Hematopoietic multipotent progenitor cell treated with erythropoietin and hydrocortisone succinate and interleukin-3 and kit ligand, for 4 days (in vitro differentiated cells): ENCODE results near the gene SIM1.

Source experiments
- DNase-seq: peaks from one replicate; pipeline ENCODE4 v3.0.0-alpha.2; 2015

SIM1 gene

DNA sequence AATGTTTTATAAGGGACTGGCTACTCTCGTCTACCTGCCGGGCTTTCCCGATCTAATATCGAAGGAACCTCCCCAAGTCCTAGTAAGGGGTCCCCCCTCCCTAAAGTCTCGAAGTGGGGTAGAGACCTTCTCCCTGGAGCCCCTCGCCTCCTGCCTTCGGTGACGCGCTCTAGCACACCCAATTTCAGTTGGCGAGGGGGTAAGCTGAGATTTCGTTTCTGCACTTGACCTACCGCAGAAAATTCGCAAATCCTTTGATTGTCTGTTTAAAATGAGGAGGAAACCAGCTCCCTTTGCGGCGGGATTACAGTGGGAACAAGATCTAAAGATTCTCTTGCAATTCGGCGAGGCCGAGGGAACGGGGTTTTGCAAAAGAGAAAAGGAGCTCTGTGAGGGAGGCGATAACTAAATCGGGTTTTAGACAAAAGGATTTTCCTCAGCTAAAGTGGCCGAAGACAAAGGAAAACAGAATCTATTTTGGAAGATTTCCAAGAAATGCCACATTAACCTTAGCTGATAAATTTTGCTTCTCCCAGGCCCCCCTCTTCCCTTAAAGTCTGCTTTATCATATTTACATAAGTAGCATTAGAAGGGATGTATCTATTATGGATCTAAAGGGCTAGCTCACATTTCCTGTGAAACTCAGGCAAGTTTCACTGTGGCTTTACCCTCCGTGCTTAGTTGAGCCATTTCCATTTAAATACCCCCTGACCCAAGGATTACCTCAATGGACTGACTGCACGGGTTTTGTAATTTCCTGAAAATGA, 8.4 kb downstream of the SIM1 start:
- no peak for DNase-seq

GRCh38 chr6:100455230-100456124, 9.2 kb downstream of the SIM1 start:
- no peak for DNase-seq

- no peak for DNase-seq
Observed at GRCh38 chr6:100454551-100455229, 10.0 kb downstream of the SIM1 start.

DNA sequence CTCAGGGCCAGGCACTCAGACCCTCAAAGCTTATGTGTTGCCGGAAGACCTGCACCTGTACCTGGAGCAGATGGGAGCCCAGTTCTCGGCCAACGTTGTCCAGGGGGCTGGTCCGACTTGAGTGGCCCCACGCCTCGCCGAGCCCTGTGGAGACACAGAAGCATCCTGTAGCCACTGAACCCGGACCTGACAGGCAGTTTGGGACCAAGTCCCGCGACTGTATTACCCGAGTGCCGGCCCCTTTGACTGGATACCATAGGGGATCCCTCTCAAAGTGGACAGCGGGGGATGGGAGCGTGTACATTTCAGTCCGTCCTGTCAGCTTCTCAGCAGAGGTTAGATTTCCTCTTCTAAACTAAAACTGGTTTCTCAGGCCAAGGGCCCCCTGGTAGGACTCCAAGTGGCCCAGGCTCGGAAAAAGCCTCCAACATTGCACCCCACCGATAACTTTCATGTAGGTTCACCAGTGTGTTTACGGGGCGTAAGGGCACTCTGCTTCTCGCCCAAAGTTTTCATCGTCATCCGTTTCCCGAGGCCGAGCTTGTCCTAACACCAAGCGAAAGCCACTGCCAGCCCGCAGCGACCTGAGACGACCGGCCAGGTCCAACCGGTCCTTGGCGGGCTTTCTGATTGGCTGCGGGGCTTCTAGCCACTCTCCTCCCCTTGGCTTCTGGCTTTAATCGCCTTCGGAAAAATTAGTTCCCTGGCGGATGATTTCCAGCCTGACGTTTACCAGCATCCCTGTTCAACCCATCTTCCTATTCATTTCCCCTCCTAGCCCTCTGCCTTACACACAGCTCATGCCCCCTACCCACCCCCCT, 10.8 kb downstream of the SIM1 start:
- DNase-seq: no peak

GRCh38 chr6:100452998-100453397, 11.7 kb downstream of the SIM1 start:
- no peak for DNase-seq

DNA sequence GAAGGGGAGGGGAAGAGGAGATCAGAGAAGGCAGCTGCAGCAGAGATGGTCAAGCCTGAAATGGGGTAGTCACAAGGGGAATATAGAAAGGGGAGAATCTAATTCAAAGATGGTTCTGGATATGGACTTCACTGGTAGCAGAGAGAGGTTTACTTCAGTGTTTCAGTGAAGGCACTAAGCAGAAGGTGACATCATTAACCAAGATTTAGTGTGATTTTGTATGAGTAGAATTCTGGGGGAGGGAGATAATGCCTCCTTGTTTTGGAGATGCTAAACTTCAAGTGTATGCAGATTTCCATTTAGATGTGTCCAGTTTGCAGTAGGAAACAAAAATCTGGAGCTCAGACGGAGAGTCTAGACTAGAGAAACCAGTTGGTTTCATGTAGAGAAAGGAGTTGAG, 13.1 kb downstream of the SIM1 start:
- no peak for DNase-seq

GRCh38 chr6:100449239-100449691, 15.5 kb downstream of the SIM1 start:
- no peak for DNase-seq

GRCh38 chr6:100447900-100448748, 16.6 kb downstream of the SIM1 start:
- no peak for DNase-seq

- DNase-seq: no peak
Observed at GRCh38 chr6:100447081-100447899, 17.4 kb downstream of the SIM1 start.

GRCh38 chr6:100446115-100447080, 18.3 kb downstream of the SIM1 start:
- no peak for DNase-seq

DNA sequence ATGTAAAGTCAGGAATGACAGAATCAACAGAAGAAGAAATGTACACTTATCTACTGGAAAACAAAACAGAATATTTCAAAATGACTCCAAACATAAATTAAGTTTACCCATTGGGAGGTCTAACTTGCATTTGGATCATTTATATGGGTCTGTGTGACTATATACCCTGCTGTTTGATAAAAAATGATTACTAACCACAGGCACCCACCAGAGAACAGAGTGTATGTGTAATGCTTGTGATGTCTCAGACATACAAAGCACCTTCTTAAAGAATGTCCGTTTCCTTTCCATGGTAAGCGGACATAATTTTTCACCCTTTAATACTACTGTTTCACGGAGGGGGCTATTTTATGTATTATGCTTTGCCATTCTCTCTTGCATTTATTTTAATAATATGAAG, 19.2 kb downstream of the SIM1 start:
- DNase-seq: no peak

DNA sequence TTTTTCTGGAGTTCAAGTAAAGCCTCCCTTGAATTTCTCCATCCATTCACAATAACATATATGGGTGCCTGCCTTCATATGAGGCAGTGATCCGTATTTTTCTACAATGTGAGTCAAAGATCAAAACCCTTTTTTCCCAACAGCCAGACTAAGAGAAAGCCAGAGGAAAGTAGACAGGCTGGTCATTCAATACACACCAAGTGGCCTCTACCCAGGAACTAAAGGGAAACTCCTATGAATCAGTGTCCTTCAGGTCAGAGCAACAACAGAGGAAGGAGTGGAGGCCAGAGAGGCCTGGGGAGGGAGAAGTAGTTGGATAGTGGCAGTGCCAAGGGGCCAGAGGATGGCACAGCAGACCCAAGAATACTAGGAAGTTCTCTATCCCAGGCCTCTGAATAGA, 23.8 kb downstream of the SIM1 start:
- no peak for DNase-seq

GRCh38 chr6:100435299-100435698, 29.4 kb downstream of the SIM1 start:
- DNase-seq: no peak

GRCh38 chr6:100433726-100434435, 30.8 kb downstream of the SIM1 start:
- DNase-seq: no peak

DNA sequence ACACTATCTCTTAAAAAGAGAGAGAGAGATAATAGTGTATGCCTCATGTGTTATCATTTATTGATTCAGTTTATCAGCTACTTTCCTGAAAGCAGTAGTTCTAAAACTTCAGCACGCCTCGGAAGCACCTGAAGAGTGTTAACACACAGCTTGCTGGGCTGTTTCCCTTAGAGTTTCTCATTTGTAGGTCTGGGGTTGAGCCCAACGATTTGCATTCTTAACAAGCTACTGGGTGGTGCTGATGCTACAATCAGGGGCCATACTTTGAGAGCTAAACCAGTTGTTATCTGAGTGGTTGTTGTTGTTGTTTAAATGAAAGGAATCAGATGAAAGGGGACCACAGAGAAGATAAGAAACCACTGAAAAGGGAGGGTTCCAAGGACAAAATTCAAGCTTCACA, 32.6 kb downstream of the SIM1 start:
- DNase-seq: no peak

DNA sequence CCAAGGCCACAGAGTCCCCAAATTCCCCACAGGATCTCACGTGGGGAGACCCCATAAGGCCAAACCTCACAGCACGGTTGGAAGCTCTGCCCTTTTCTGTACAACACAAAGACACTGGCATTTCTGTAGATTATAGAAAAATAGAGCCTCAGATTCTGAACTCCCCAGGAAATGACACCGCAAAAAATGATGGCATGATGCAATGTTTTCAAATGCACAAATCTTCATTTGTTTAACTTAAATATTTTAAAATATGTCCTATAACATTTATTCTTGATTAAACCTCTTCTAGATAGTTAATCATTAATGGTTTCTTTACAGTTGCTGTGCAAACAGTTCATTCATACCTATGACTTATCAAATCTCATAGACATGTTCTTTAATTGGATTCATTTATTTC, 33.8 kb downstream of the SIM1 start:
- no peak for DNase-seq

DNA sequence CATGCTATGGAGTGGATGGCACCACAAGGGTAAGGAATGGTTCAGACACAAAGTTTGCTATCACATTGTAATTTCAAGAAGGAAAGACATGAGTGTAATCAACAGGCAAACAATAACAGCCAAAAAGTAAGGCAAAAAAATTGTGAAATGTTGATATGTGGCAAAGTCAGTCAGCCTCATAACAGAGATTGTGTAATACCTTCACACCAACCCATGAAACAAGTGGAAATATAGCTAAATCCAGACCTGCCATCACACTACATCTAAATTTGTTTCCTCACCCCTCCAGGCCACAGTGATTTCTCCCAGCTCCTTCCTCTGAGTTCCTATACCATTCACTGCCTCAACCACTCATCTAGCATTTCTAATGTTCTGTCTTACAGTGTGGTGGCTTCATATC, 37.3 kb downstream of the SIM1 start:
- no peak for DNase-seq

DNA sequence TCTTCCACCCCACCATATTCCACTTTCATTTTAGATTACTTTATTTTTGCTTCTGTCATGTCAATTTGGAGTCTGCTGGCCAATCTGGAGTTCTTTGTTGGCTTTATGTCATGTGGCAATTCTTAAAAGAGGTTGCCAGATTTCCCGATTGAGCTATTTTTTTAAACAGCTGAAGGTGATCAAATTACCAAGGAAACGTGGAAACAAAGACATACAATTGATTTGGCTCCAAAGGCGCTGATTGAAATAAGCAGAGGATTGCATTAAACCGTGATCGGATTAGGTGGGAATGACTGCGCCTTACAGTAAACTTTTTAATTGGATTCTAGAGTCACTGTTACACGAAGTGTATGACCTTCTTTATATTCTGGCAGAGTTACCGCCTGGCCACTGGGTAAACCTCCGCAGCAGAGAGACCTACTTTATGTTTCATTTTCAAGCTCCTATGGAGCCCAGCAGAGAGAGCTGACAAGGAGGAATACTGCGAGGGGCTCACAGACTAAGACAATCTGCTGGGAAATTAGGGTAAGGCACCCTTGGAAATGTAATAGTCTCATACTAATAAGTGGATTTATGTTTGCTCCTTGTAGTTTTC, 37.9 kb downstream of the SIM1 start:
- no peak for DNase-seq
